SIG-M5 treated with dmso at 0.1 percent for 504 hours (cell line): ENCODE data around the gene HDAC1.

Source experiments
- DNase-seq: peaks from one replicate; lab custom pipeline; 2025; ENCODE audit not compliant: unreplicated experiment; lab: John Stamatoyannopoulos, UW

Gene HDAC1

GRCh38 chr1:32365445-32365844 is 73.6 kb downstream of the HDAC1 start:
- no peak for DNase-seq

DNA sequence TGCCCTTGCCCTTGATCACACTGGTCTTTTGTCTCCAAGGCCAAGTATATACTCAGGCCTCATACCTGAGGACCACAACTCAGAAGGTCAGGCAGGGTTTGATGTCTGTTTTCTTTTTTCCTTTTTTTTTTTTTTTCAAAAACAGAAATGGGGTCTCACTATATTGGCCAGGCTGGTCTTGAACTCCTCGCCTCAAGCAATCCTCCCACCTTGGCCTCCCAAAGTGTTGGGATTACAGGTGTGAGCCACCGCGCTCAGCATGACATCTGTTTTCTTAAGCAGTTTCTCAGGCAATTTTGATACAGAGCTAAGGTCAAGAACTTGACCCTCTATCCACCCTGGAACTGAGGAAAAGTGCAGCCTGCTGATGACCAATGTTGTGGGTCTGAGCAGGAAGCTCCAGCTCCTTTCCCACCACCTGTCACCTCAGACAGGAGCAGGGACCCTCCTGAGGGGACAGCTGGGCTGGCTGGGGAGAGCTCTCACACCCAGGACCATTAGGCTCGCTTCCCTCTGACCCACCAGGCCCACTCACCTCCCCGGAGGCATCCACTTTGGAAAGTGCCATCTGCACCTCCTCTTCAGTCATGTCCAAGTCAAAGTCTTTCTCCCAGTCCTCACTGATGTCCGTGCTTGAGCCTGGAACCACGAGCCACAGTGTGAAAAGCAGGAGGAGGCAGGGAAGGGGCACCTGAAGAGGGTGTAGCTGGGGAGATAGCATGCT is 76.2 kb downstream of the HDAC1 start:
- DNase-seq: no peak

DNA sequence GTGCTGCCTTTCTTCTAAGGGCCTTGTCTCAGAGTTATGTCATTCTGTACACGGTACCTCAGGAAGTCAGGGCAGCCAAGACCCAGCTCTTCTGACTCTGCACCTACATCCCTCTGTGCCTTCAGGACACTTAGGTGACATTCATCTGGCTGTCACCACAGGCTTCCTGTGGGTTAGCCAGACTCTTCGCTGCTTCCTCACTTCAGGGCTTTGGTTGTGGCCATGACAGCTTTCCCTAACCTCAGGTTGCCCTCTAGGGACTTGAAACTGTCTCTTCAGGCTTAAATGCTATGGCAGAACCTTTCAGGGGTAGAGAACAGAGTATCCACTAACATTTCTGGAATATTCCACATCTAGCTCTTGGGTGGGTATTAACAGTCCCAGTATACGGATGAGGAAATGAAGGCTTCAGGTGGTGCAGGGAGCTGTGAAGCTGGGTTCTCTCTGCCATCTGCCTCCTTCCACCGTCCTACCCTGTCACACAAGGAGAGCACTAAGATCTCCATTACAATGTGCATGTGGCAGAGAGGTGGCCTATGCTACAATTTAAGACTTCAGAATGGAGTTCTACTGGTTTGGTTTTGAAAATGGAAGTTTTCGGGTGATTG is 80.4 kb downstream of the HDAC1 start:
- no peak for DNase-seq

GRCh38 chr1:32373996-32374592 is 82.2 kb downstream of the HDAC1 start:
- no peak for DNase-seq

DNA sequence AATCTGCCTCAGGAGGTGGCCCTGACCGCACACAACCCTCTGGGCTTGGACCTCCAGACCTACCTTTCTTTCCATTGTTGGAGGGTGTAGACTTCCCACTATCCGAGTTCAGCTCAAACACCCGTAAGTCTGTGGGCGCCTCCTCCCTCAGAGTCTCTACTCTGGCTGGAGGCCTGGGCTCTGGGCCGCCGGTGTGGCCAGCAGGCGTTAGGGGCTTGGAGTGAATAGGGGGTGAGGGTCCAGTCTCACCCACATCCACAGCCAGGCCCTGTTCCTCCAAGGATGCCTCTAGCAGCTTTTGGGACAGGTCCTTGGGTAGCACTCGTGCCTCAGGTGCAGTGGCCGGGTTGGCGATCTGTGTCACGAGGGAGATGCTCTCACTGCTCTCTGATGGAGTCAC is 84.3 kb downstream of the HDAC1 start:
- DNase-seq: no peak

DNA sequence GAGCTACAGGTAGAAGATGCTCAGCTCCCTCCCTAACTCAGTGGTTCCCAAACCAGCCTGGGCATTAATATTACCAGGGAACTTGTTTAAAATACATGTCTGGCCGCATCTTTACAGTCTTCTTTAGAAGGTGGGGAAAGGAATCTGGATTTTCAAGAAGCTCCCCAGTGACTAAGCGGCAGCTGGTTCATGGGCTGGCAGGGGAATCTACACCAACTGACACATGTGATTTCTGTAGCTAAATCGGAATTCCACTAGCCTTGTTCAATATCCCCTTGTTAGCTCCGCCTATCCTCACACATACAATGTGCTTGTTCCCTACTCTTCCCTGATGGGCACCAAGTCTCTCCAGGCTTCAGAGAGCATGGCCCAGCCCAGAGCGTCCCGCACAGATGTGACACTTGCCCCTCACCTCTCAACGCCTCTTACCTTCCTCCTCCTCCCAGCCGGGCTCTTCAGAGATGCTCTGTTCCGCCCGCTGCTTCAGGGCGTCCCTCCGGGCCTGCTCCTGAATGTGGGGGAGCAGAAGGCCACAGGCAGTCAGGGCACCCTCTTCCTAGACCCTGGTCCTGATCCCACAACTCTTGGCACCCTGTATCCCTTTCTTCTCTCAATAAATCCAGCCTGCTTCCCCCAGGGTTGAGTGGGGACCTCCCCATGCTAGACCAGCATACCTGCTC is 85.8 kb downstream of the HDAC1 start:
- no peak for DNase-seq

DNA sequence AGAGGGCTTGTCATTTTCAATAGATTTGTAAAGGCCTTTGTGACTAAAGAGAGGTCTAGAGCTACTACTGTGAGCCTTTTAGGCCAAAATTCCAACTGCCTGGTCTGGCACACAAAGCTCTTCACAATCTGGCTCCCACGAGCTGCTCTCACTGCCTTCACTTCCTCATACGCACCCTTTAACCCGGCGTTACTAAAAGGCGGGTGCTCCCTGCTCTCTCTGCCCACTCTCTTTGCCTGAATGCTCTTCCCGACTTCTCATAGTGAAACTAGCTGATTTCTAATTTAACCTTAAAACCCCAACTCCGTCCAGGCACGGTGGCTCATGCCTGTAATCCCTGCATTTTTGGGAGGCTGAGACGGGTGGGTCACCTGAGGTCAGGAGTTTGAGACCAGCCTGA is 88.2 kb downstream of the HDAC1 start:
- no peak for DNase-seq
